ENCODE results near the gene UBTD1.

Gene UBTD1

DNA sequence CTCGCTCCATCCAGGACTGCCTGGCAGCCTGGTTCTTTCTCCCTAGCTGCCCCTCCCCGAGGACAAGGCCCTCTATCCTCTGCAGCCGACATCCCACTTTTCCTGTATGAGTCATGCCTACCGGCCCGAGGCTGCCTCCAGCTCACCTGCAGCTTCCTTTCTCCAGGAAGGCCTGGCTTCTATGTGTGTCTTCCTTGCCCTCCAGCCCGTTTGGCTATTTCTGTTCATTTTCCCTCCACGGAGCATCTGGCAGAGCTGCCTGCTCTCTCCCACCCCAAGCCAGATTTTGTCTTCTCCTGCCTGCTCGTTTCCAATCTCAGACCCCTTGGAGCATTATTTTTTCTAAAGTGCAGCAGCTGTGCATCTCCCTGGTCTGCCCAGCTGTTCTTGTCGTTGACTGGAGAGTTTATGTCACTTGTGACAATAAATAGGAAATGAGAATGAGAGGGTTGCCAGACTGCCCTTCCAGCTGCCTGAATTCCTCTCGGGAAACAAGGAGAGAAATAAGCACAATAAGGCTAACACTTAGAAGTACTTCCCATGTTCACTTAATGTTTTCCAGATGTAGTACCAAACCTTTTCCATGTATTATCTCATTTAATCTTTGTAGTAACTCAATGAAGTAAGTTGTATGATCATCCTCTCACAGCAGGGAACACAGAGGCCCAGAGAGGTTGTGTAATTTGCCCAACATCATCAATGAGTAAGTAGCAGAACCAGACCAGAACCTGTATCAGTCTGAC is 19.7 kb downstream of the UBTD1 start:
- TF ChIP-seq, protein P1, sequence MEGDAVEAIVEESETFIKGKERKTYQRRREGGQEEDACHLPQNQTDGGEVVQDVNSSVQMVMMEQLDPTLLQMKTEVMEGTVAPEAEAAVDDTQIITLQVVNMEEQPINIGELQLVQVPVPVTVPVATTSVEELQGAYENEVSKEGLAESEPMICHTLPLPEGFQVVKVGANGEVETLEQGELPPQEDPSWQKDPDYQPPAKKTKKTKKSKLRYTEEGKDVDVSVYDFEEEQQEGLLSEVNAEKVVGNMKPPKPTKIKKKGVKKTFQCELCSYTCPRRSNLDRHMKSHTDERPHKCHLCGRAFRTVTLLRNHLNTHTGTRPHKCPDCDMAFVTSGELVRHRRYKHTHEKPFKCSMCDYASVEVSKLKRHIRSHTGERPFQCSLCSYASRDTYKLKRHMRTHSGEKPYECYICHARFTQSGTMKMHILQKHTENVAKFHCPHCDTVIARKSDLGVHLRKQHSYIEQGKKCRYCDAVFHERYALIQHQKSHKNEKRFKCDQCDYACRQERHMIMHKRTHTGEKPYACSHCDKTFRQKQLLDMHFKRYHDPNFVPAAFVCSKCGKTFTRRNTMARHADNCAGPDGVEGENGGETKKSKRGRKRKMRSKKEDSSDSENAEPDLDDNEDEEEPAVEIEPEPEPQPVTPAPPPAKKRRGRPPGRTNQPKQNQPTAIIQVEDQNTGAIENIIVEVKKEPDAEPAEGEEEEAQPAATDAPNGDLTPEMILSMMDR (conservative IDR thresholded peaks at IDR 0.05; ENCODE audit: control insufficient read depth, insufficient read depth, low read depth, low read length) = no peak
- H3K4me3 ChIP-seq (ENCODE audit: control insufficient read depth, low read depth, low read length) = no peak overlapping the region
- DNase-seq (ENCODE audit: low read depth) = peak; percentile 82

DNA sequence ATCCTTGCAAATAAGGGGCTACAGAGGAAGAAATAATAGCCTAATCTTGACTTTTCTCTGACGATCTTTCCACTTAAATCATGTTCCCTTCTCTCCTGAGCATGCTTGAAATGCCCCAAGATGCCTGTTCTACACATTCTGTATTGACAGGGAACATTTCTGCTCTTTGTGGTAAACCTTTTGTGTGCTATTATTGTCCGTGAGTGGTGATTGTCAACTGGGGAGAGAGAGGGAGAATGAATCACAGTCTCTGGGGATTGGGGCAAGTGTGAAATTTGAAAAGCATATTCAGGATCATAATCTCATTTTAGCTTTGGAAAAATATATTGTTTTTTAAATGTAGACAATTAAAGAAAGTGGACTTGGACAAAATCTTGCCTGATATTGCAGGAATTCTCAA is 20.6 kb downstream of the UBTD1 start:
- DNase-seq (ENCODE audit: low read depth) = peak; percentile 43
- TF ChIP-seq, protein P1 (conservative IDR thresholded peaks at IDR 0.05; ENCODE audit: control insufficient read depth, insufficient read depth, low read depth, low read length) = no peak
- H3K4me3 ChIP-seq (ENCODE audit: control insufficient read depth, low read depth, low read length) = no peak overlapping the region

DNA sequence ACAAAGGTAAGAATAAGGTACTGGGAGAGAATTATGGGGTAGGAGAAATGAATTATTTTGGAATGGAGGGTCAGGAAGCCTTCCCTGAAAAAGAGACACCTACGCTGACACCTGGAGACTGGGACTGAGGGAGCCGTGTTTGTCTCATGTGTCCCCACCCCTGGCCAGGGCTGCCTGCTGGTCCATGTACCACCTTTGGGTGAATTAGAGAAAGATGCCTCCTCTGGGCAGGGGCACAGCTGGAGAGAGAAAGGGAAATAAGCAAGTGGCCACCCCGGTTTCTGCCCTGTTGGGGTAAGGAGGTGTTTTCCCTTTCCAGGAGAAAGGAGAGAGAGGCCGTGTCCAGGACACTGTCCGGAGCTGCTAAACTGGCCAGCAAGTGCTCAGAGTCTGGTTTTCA is 21.8 kb downstream of the UBTD1 start:
- TF ChIP-seq, protein P1 (conservative IDR thresholded peaks at IDR 0.05; ENCODE audit: control insufficient read depth, insufficient read depth, low read depth, low read length) = no peak
- H3K4me3 ChIP-seq (ENCODE audit: control insufficient read depth, low read depth, low read length) = no peak overlapping the region
- no peak for DNase-seq (ENCODE audit: low read depth)

DNA sequence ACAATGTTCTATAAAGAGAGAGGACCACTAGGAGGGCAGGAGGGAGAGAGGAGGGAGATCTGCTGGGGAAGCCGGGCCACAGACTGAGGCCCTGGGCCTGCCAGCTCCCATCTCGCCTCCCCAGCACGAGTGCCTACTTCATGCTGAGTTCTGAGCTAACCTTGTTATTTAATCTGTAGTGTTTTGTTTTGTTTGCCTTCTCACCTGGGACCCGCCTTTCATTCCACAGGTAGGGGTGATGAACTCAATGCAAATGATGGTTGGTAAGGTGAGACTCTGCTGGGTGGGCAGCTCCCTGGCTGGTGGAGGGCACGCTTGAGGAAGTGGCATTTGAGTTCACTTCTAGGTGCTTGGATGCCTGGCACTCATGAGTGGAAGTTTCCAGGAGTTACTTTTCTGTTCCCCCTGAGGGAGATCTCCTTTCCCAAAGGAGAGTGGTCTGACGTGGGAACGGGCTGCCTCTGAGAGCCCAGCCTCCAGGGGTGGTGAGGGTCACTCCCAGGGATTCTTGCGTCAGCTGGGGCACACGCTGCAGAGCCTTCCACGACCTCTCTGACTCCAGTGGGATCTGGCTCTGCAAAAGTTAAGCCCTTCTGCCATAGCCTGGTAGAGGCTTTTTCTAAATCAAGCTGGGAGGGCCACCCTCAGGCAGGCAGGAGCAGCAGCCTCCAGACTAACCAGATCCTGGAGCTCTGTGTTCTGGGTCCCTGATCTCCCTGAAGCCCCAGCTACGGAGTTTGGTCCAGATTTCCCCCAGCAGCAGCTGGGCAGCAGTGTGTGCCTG is 22.4 kb downstream of the UBTD1 start:
- TF ChIP-seq, protein P1 (conservative IDR thresholded peaks at IDR 0.05; ENCODE audit: control insufficient read depth, insufficient read depth, low read depth, low read length) = no peak
- DNase-seq (ENCODE audit: low read depth) = no peak
- H3K4me3 ChIP-seq (ENCODE audit: control insufficient read depth, low read depth, low read length) = no peak overlapping the region

DNA sequence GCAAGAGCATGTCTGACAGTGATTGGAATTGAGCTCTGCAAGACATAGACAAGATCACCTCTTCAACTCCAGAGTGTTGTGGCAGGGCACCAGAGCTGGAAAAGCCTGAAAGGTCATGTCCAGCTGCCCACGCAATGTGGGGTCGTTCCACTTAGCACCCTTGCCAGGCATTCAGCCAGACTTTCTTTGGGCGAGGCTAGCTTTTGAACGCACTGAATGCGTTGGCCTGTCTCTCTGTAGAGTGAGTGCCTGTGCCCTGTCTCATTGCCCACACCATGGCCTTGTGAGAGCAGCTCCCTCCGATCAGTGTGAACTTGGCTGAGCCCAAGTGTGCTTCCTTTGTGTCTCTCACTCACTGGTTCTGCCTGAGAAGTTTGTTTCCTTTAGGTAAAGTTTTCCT is 23.3 kb downstream of the UBTD1 start:
- no peak overlapping the region for H3K4me3 ChIP-seq (ENCODE audit: control insufficient read depth, low read depth, low read length)
- TF ChIP-seq, protein P1 (conservative IDR thresholded peaks at IDR 0.05; ENCODE audit: control insufficient read depth, insufficient read depth, low read depth, low read length) = no peak
- no peak for DNase-seq (ENCODE audit: low read depth)

DNA sequence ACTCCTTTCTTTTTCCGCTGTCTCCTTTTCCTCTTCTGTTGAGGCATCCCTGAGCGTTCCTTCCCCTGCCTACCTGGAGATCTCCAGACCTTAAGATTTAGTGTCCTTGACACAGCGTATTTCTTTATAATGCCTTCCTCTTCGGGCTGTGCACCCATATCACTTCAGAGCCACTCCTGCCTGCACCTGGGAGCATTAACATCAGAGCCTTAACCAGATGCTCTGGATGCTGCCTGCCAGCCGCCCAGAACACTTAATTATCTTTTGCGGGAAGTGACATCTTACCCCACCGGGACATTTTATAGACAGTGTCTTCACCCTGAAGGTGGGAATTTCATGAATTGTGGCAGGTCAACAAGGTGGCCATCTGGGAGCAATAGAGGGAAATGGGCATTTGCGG is 24.2 kb downstream of the UBTD1 start:
- DNase-seq (ENCODE audit: low read depth) = no peak
- TF ChIP-seq, protein P1 (conservative IDR thresholded peaks at IDR 0.05; ENCODE audit: control insufficient read depth, insufficient read depth, low read depth, low read length) = no peak
- H3K4me3 ChIP-seq (ENCODE audit: control insufficient read depth, low read depth, low read length) = no peak overlapping the region

All from fibroblast of mammary gland (primary cell).